MCF 10A (cell line): Measurements from ENCODE around the gene NPIPA5. TPM values are rescaled to one million over a fixed set of nuclear protein-coding genes. Genes with fewer than 3 reads are reported as not detected.
"Not testable (repeated sequence)": the region's sequence is repeated elsewhere in the genome, so short reads cannot be mapped to it uniquely, and the experiment has no call there.

Experiments used
- BruUV-seq: library from RNA; stranded (reverse); fragments of 400-500 nt; replicated peaks from 2 replicates; lab custom pipeline; 2021; lab: Mats Ljungman, UMichigan
- CTCF ChIA-PET: fragments of 300-600 bp; sonication (Branson Sonifier 250); formaldehyde crosslinking; extraction: SDS; loops from one replicate; lab custom pipeline; 2021; ENCODE audit warnings: antibody characterized with exemption, inconsistent platforms; lab: Yijun Ruan, JAX
- POLR2A ChIA-PET: fragments of 300-600, 350-650 bp; sonication (Branson Sonifier 250); formaldehyde crosslinking; extraction: SDS; loops from one replicate; lab custom pipeline; 2020; ENCODE audit warnings: antibody characterized with exemption, inconsistent platforms; lab: Yijun Ruan, JAX
- DNase-seq: peaks from one replicate; pipeline ENCODE4 v3.0.0-alpha.2; 2018; ENCODE audit not compliant: unreplicated experiment
- H3K27ac Mint-ChIP-seq: one replicate; pipeline ENCODE4 v1.8.0; 2022; ENCODE audit warnings: mild to moderate bottlenecking, low read depth, mixed read lengths; ENCODE audit not compliant: unreplicated experiment
- H3K27me3 Mint-ChIP-seq: one replicate; pipeline ENCODE4 v1.8.0; 2022; ENCODE audit warnings: mixed read lengths; ENCODE audit not compliant: insufficient read depth, unreplicated experiment
- H3K36me3 Mint-ChIP-seq: one replicate; pipeline ENCODE4 v1.8.0; 2022; ENCODE audit warnings: mild to moderate bottlenecking, moderate library complexity, mixed read lengths; ENCODE audit not compliant: insufficient read depth, unreplicated experiment
- H3K4me1 Mint-ChIP-seq: one replicate; pipeline ENCODE4 v1.8.0; 2022; ENCODE audit warnings: mixed read lengths; ENCODE audit not compliant: insufficient read depth, unreplicated experiment
- H3K4me3 Mint-ChIP-seq: one replicate; pipeline ENCODE4 v1.8.0; 2022; ENCODE audit warnings: mild to moderate bottlenecking, moderate library complexity, mixed read lengths; ENCODE audit not compliant: unreplicated experiment
- H3K9me3 Mint-ChIP-seq: one replicate; pipeline ENCODE4 v1.8.0; 2022; ENCODE audit warnings: mixed read lengths; ENCODE audit not compliant: unreplicated experiment
- intact Hi-C: fragments of 100-400 bp; cut with micrococcal nuclease; formaldehyde crosslinking; loops from 2 replicates; pipeline ENCODE4 v1.14.1; 2022
- total RNA-seq: library from RNA; stranded (reverse); gene quantifications from 2 replicates; pipeline ENCODE4 v1.2.3, GENCODE V29; 2022
- TF ChIP-seq, protein P1 (sequence below): fragments of 200-600 bp; IDR thresholded peaks from one replicate; pipeline ENCODE4 v1.8.0; 2022; ENCODE audit warnings: antibody characterized with exemption, mild to moderate bottlenecking; ENCODE audit not compliant: unreplicated experiment

The NPIPA5 gene
- total RNA-seq, 1 experiment from 2014 or later, result 26.0 TPM

DNA sequence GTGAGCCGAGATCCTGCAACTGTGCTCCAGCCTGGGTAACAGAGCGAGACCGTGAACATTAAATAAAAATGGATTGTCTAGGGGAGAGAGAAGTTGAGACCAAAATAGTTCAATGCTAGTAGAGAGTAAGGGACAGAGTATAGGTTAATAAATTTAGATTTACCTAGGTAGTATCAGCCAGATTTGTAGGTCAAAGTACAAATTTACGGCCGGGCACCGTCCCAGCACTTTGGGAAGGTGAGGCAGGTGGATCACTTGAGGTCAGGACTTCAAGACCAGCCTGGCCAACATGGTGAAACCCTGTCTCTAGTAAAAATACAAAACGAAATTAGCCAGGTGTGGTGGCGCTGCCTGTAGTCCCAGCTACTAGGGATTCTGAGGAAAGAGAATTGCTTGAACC is 44.1 kb upstream of the NPIPA5 start:
- no peak for DNase-seq
- intact Hi-C loops, result no loop called here
- Mint-ChIP-seq H3K9me3 (no peaks in the 10 kb centered on the region), H3K4me1 (no peaks in the 10 kb centered on the region), H3K4me3 (no peak overlapping the region), H3K36me3 (no peaks in the 10 kb centered on the region), H3K27me3 (no peaks in the 10 kb centered on the region), H3K27ac (no peak overlapping the region)
- CTCF ChIA-PET, result interaction anchor here (0.9 kb wide), 1 partner anchor 706 kb away, joined by 3 read pairs; no protein-coding TSS in a partner anchor
- POLR2A ChIA-PET, result no interaction called here
- TF ChIP-seq, protein P1, sequence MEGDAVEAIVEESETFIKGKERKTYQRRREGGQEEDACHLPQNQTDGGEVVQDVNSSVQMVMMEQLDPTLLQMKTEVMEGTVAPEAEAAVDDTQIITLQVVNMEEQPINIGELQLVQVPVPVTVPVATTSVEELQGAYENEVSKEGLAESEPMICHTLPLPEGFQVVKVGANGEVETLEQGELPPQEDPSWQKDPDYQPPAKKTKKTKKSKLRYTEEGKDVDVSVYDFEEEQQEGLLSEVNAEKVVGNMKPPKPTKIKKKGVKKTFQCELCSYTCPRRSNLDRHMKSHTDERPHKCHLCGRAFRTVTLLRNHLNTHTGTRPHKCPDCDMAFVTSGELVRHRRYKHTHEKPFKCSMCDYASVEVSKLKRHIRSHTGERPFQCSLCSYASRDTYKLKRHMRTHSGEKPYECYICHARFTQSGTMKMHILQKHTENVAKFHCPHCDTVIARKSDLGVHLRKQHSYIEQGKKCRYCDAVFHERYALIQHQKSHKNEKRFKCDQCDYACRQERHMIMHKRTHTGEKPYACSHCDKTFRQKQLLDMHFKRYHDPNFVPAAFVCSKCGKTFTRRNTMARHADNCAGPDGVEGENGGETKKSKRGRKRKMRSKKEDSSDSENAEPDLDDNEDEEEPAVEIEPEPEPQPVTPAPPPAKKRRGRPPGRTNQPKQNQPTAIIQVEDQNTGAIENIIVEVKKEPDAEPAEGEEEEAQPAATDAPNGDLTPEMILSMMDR, result no peak
- no TSS peak for BruUV-seq

- intact Hi-C loops, POLR2A ChIA-PET, H3K4me3 Mint-ChIP-seq, DNase-seq, CTCF ChIA-PET, H3K9me3 Mint-ChIP-seq, H3K27ac Mint-ChIP-seq, H3K36me3 Mint-ChIP-seq, H3K27me3 Mint-ChIP-seq, BruUV-seq, H3K4me1 Mint-ChIP-seq: not testable (repeated sequence)
These were observed 43.6 kb upstream of the NPIPA5 start for GRCh38 chr16:15421696-15422095.

DNA sequence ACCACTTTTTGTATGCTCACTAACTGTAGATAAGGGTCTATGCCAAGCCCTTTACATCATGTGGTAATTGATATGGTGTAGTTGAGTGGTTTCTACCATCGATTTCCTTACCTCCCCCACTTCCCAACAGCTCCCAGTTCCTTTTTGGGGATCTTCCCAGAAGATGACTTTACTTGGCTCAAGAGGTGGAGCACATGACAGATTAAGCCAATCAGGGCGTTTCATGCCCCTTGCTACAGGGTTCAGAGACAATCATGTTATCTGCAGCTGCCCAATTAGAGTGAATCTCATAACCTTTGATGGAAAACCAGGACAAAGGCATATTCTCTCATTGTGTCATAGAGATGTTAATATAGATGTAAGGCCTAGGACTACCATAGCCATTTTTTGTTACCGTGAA is 40.1 kb upstream of the NPIPA5 start:
- Mint-ChIP-seq H3K27ac (no peak overlapping the region), H3K4me3 (no peak overlapping the region), H3K9me3 (no peaks in the 10 kb centered on the region), H3K27me3 (no peaks in the 10 kb centered on the region), H3K4me1 (peaks cover 12% of the 10 kb centered on the region), H3K36me3 (no peaks in the 10 kb centered on the region)
- DNase-seq, result no peak
- TF ChIP-seq, protein P1, result no peak
- intact Hi-C loops, result no loop called here
- BruUV-seq, result no TSS peak
- ChIA-PET POLR2A (no interaction called here), CTCF (interaction anchor here (0.6 kb wide), 1 partner anchor 89 kb away, joined by 3 read pairs; no protein-coding TSS in a partner anchor)

GRCh38 chr16:15417197-15417596 is 39.1 kb upstream of the NPIPA5 start:
- no peaks in the 10 kb centered on the region for H3K36me3 Mint-ChIP-seq
- no peaks in the 10 kb centered on the region for H3K27me3 Mint-ChIP-seq
- no peak overlapping the region for H3K4me3 Mint-ChIP-seq
- intact Hi-C loops, result no loop called here
- H3K27ac Mint-ChIP-seq, result no peak overlapping the region
- DNase-seq, result no peak
- no TSS peak for BruUV-seq
- no peaks in the 10 kb centered on the region for H3K9me3 Mint-ChIP-seq
- ChIA-PET POLR2A (no interaction called here), CTCF (interaction anchor here (0.7 kb wide), 1 partner anchor 130 kb away, joined by 5 read pairs; no protein-coding TSS in a partner anchor)
- H3K4me1 Mint-ChIP-seq, result peaks cover 12% of the 10 kb centered on the region
- TF ChIP-seq, protein P1, result no peak
